22Rv1 (cell line): Measurements from ENCODE around the gene RDH5.

ENCODE experiments used
- H3K27ac ChIP-seq: fragments of 450-650 bp; 2 replicates; pipeline ENCODE4 v1.5.1; 2017
- ZFX ChIP-seq: fragments of 450-650 bp; IDR thresholded peaks from 2 replicates; pipeline ENCODE4 v1.6.1; 2017; ENCODE audit warnings: antibody characterized with exemption, borderline replicate concordance
- TF ChIP-seq, protein P1 (sequence below): fragments of 450-650 bp; IDR thresholded peaks from 2 replicates; pipeline ENCODE4 v1.5.1; 2017; ENCODE audit warnings: mild to moderate bottlenecking

Gene RDH5

DNA sequence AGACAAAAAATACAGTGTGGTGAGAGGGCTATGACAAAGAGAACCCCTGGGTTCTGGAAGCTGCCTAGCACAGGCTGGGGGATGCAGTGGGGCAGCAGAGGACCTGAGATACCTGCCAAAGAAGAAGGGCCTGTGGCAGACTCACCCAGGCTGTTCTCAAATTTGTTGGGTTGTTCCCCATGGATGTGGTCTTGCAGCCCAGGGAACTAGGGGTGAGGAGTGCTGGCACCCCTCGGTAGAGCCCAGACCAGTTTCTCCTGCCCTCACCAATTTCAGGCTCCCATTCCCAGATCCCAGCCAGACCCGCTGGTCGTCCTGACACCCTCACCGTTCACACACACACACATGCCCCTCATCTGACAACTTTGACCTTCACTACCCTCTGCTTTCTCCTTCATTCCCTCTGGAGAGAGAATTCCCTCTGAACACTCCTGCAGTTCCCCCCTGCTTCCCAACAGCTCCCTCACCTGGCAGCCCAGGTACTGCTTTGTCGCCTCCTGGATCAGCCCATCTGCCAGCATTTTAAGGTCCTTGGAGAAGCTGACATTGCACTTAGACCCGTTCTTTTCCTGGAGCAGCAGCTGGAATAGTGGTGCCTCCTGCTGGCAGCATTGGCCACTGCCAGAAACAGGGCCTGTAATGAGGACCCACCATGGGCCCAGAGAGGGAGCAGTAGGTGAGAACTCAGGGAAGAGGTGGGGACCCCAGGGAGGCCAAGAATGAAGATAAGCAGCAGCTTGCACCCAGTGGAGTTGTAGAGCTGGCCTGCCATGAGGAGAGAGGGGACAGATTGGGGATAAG, 16.8 kb downstream of the RDH5 start:
- H3K27ac ChIP-seq, result peak overlapping the region; percentile 43
- no peak for TF ChIP-seq ZFX
- TF ChIP-seq, protein P1, sequence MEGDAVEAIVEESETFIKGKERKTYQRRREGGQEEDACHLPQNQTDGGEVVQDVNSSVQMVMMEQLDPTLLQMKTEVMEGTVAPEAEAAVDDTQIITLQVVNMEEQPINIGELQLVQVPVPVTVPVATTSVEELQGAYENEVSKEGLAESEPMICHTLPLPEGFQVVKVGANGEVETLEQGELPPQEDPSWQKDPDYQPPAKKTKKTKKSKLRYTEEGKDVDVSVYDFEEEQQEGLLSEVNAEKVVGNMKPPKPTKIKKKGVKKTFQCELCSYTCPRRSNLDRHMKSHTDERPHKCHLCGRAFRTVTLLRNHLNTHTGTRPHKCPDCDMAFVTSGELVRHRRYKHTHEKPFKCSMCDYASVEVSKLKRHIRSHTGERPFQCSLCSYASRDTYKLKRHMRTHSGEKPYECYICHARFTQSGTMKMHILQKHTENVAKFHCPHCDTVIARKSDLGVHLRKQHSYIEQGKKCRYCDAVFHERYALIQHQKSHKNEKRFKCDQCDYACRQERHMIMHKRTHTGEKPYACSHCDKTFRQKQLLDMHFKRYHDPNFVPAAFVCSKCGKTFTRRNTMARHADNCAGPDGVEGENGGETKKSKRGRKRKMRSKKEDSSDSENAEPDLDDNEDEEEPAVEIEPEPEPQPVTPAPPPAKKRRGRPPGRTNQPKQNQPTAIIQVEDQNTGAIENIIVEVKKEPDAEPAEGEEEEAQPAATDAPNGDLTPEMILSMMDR, result peak; percentile 97

DNA sequence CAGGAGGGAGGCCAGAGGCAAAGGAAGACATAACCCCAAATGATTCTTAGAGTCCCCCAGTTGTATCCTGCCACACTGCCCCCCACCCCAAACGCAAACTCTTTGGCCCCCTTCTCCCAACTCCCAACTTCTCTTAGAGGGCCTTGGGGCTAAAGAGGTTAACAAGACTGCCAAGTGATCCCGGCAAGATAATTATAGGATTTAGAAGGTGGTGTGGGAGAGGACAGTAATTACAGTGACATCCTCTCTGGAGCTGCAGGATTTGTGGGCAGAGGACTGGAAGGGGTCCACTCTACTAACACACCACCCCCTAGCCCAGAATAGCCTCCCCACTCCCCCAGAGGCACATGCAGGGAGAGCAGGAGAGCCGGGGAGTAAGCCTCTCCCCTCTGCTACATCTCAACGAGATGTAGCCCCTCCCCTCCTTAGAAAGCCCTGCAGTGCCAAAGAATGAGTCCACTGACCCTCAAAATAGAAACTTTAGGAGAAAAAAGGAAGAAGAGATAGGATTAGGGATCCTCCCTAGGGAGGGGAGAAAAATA, 17.5 kb downstream of the RDH5 start:
- TF ChIP-seq, protein P1, result 0 out of 2 replicates have a peak, but pooled peaks have one; percentile 0
- no peak for TF ChIP-seq ZFX

DNA sequence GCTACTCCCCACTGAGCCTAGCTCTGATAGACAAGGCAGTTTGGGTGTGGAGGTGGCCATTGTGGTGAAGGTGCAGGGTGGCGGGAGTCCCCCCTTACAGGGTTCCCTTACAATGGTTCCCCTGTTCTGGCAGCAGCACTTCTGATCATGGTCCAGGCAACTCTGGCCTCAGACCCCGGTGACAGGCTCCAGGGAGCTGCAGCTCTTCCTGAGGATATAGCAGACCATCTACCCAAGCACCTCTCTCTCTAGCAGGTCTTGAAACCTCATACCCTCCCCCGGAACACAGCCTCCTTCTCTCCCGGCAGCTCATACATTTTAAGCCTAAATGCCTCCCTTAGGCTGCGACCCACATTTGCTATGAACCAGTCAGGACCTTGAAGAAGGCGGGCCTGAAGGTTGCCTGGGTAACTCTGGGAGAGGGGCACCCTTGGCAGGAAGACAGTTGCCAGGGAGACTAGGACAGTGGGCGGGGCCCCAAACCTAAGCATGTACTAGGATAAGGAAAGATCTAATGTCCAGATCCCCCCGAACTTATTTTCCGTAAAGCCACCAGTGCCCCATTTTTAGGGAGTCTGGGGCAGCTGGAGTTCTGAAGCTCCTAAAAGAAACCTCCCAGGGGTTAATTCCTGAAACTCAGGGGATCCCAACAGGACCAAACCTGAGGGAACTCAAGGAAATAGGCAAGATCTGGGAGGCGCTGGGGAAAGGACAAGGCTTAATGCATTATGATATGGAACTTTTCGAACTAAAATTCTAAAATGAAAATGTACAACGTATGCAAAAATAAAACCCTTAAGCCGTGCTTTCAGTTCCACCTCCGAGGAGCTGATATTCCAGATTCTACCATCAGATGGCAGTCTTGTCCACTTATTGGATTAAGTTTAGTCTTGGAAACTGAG, 18.2 kb downstream of the RDH5 start:
- H3K27ac ChIP-seq, result peak overlapping the region; percentile 43
- TF ChIP-seq ZFX, result no peak
- TF ChIP-seq, protein P1, result peak; percentile 92

More for the DNA sequence above, 17.5 kb downstream of the RDH5 start:
- peak overlapping the region; percentile 43 for H3K27ac ChIP-seq

DNA sequence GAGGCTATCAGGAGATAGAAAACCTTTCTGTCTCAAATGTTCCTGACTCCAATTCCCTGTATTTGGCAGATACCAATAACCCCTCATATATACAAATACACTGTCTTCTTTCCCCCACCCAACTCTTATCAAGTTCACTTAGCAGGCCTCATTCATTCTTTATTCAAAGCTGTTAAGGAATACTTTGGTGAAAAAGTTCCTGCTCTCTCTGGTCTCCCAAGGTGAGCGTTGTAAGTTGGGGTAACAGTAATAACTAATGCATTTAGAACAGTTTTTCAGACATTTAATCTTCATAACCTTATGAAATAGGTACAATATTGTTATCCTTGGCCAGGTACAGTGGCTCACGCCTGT, 18.8 kb downstream of the RDH5 start:
- peak overlapping the region; percentile 43 for H3K27ac ChIP-seq
- TF ChIP-seq, protein P1, result peak; percentile 67
- no peak for TF ChIP-seq ZFX

DNA sequence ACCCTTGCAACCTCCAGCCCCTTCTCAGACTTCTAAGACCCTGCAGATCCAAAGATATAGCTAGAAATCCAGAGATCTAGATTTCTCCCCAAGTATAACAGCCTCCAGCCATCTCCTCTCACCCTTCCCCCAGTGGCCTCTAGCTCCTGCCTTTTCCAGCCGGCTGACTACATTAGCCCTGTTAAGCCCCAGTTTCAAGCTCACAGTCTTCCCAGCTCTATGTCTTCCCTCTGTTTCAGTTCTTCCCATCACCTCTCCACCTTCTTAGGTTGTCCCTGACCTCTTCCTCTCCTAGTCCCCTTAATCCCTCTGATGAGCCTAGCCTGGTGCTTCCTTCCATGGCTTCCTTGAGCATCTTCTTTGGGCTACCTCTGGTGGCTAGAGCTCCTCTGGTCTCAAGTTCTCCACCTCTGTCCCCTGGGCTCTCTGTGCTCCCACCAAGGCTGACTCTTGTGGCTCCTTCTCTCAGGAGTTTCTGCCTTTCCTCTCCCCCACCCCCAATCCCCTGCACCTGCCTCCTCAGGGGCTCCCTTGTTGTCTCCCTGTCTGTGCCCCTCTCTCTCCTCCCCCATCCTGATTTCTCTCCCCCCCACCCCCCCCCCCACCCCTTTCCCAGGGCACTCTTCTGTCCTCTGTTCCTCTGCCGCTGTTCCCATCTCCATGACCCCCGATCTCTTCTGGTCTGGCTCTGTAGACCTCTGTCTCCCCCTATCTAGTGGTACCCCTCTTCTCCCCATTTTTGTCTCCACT, 21.9 kb downstream of the RDH5 start:
- H3K27ac ChIP-seq, result peak overlapping the region; percentile 79; the same call in 1 of the 2 replicates
- TF ChIP-seq, protein P1, result no peak
- TF ChIP-seq ZFX, result no peak

DNA sequence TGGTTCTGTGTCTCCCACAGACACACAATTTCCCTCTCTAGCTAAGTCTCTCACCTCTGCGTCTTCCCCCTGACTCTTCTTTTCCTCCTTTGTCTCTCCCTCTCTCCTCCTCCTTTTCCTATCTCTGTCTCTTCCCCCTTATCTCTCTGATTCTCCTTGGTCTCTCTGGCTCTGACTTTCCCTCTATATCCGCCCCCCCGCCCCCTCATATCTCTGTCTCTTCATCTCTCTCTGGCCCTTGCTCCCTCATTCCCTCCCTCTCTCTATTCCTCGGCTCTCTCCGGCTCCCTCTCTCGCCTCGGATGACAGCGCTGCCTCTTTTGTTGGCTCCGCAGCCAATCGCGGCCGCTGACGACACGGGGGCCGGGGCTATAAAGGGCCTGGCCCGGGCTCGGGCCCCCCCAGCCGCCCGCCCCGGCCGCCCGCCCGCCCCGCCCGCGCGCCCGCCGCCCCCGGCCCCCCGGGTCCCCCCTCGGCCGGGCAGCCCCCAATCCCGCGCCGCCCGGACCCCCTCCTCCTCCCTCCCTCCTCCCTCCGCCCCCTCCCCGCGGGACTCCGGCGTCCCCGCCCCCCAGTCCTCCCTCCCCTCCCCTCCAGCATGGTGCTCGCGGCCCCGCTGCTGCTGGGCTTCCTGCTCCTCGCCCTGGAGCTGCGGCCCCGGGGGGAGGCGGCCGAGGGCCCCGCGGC, 22.7 kb downstream of the RDH5 start, which contains the start of gene GDF11:
GDF11 (plus strand) TSS at position 404 of the 687 bp plus-strand sequence; CDS start at position 599, 195 bp downstream.
- H3K27ac ChIP-seq, result peak within 1 kb of the TSS; percentile 79
- TF ChIP-seq, protein P1, result no peak
- TF ChIP-seq ZFX, result no peak
